K562 (cell line): Measurements from ENCODE around the gene RNF223. TPM values are rescaled to one million over a fixed set of nuclear protein-coding genes. Genes with fewer than 3 reads are reported as not detected.

Experiments used
- AFF4 ChIP-seq: sonication (generic); formaldehyde crosslinking; IDR thresholded peaks from 2 replicates; pipeline ENCODE4 v1.8.0; 2023; ENCODE audit warnings: mild to moderate bottlenecking, missing genetic modification reagents
- JUND ChIP-seq, 2 experiments: IDR thresholded peaks; 2 replicates in 1 of 2; 3 replicates in 1 of 2; pipeline ENCODE4 v1.6.1; 2011; ENCODE audit warnings: borderline replicate concordance in 2 of 2, low read depth in 2 of 2, low read length in 2 of 2, improper control_type of control experiment in 1 of 2, missing biosample characterization in 1 of 2, missing genetic modification characterization in 1 of 2, missing genetic modification reagents in 1 of 2
- KLF13 ChIP-seq: fragments of 450-650 bp; IDR thresholded peaks from 2 replicates; pipeline ENCODE4 v1.6.1; 2016; ENCODE audit warnings: missing genetic modification characterization, low read depth, mild to moderate bottlenecking, missing compliant biosample characterization, moderate library complexity, borderline replicate concordance
- MEIS2 ChIP-seq: fragments of 450-650 bp; IDR thresholded peaks from 2 replicates; pipeline ENCODE4 v1.6.1; 2014; ENCODE audit warnings: mild to moderate bottlenecking; ENCODE audit not compliant: partially characterized antibody
- PBX2 ChIP-seq, 2 experiments: IDR thresholded peaks in 1 of 2; conservative IDR thresholded peaks in 1 of 2; 2 replicates each; pipeline ENCODE4 v1.6.1; 2016; ENCODE audit warnings: low read depth in 2 of 2, mild to moderate bottlenecking in 1 of 2, missing compliant biosample characterization in 1 of 2, missing genetic modification characterization in 1 of 2, moderate library complexity in 1 of 2
- RB1 ChIP-seq: fragments of 450-650 bp; IDR thresholded peaks from 2 replicates; pipeline ENCODE4 v1.6.1; 2017; ENCODE audit warnings: low read depth, mild to moderate bottlenecking
- REST ChIP-seq, 2 experiments: fragments of 450-650 bp; formaldehyde crosslinking in 1 of 2; IDR thresholded peaks; 2 replicates each; pipeline versions ENCODE4 v1.4.0 to v1.6.1; 2014 to 2020; ENCODE audit warnings: mild to moderate bottlenecking in 2 of 2, borderline replicate concordance in 1 of 2, low read depth in 1 of 2
- polyA plus RNA-seq, 8 experiments: library from polyadenylated mRNA; depleted of rRNA in 4 of 8; stranded (reverse) in 5 of 8; unstranded in 3 of 8; fragments of >200 nt; fragmentation: Nextera tagmentation in 2 of 8; fragmentation: Illumina TruSeq in 1 of 8; extraction: Ambion mirVana in 2 of 8; extraction: Trizol in 1 of 8; gene quantifications; 2 replicates each; pipeline versions ENCODE4 v1.2.1 to v1.2.3, GENCODE V29; 2011 to 2014; ENCODE audit warnings: inconsistent platforms in 1 of 8, missing spikeins in 1 of 8
- total RNA-seq, 7 experiments: library from RNA; depleted of rRNA in 6 of 7; stranded (reverse); fragments of >200 nt in 6 of 7; fragmentation: Illumina TruSeq in 2 of 7; extraction: Trizol in 2 of 7; gene quantifications; 2 replicates each; pipeline versions ENCODE4 v1.2.1 to v1.2.3, GENCODE V29; 2011 to 2021; ENCODE audit warnings: low replicate concordance in 1 of 7

The RNF223 gene
- total and polyA plus RNA-seq, 9 of the 15 experiments (the other 6 are each of a cell fraction or from before 2014, with no cell fraction given): 0.04 to 0.32 TPM; not detected in 7

- TF ChIP-seq REST (IDR thresholded peaks at IDR 0.05; ENCODE audit: borderline replicate concordance) (peak; percentile 68; the same call in 1 of the 2 replicates), REST (CRISPR knock-in tag; IDR thresholded peaks at IDR 0.05; ENCODE audit: low read depth) (0 out of 2 replicates have a peak, but pooled peaks have one; percentile 34), KLF13 (0 out of 2 replicates have a peak, but pooled peaks have one; percentile 28), AFF4 (peak; percentile 56; the same call in 1 of the 2 replicates), RB1 (peak; percentile 68; the same call in 1 of the 2 replicates), JUND (IDR thresholded peaks at IDR 0.05; ENCODE audit: borderline replicate concordance, low read depth, low read length) (peak; percentile 85), JUND (tag; IDR thresholded peaks at IDR 0.05; ENCODE audit: borderline replicate concordance, low read depth, low read length) (peak; percentile 62; the same call in 1 of the 3 replicates), PBX2 (CRISPR knock-in tag; IDR thresholded peaks at IDR 0.05; ENCODE audit: low read depth) (peak; percentile 61), PBX2 (tag; conservative IDR thresholded peaks at IDR 0.05; ENCODE audit: low read depth) (peak; percentile 53; the same call in 1 of the 2 replicates), MEIS2 (peak; percentile 4)
These were observed 41.0 kb downstream of the RNF223 start (continued) for GRCh38 chr1:1033009-1033587.
